Loucy (cell line): ENCODE results near the gene AFF2.

Experiments used
- H2AFZ ChIP-seq: fragments of 200-600 bp; sonication (generic); 2 replicates; pipeline ENCODE4 v1.6.0; 2016; ENCODE audit warnings: antibody characterized with exemption, mild to moderate bottlenecking, low read length, moderate library complexity
- H3F3A ChIP-seq: fragments of 200-600 bp; 2 replicates; pipeline ENCODE4 v1.6.0; 2016; ENCODE audit warnings: antibody characterized with exemption, low read depth, mild to moderate bottlenecking
- H3K27me3 ChIP-seq: fragments of 200-600 bp; sonication (generic); 2 replicates; pipeline ENCODE4 v1.6.1; 2014; ENCODE audit warnings: low read length, mild to moderate bottlenecking; ENCODE audit not compliant: insufficient read depth, poor library complexity, severe bottlenecking
- H3K36me3 ChIP-seq: fragments of 200-600 bp; sonication (generic); 2 replicates; pipeline ENCODE4 v1.6.1; 2016; ENCODE audit warnings: low read length; ENCODE audit not compliant: insufficient read depth
- H3K4me1 ChIP-seq: fragments of 200-600 bp; sonication (generic); 2 replicates; pipeline ENCODE4 v1.5.1; 2014; ENCODE audit warnings: low read length, mild to moderate bottlenecking; ENCODE audit not compliant: insufficient read depth, poor library complexity, severe bottlenecking
- H3K4me2 ChIP-seq: fragments of 200-600 bp; sonication (generic); 2 replicates; pipeline ENCODE4 v1.6.0; 2014; ENCODE audit warnings: antibody characterized with exemption, low read length, low read depth, mild to moderate bottlenecking; ENCODE audit not compliant: poor library complexity, severe bottlenecking
- H3K4me3 ChIP-seq: fragments of 200-600 bp; sonication (generic); 2 replicates; pipeline ENCODE4 v1.5.1; 2014; ENCODE audit warnings: low read length, mild to moderate bottlenecking, mixed read lengths; ENCODE audit not compliant: poor library complexity, severe bottlenecking
- H3K79me2 ChIP-seq: fragments of 200-600 bp; sonication (generic); 2 replicates; pipeline ENCODE4 v1.6.1; 2014; ENCODE audit warnings: low read length; ENCODE audit not compliant: insufficient read depth
- H3K9ac ChIP-seq: fragments of 200-600 bp; sonication (generic); 2 replicates; pipeline ENCODE4 v1.6.0; 2014; ENCODE audit warnings: mild to moderate bottlenecking, low read depth, low read length, moderate library complexity; ENCODE audit not compliant: poor library complexity, severe bottlenecking
- H3K9me2 ChIP-seq: fragments of 200-600 bp; sonication (generic); replicated peaks from 2 replicates; pipeline ENCODE4 v1.6.1; 2016; ENCODE audit warnings: low read depth, low read length, mixed read lengths
- H3K9me3 ChIP-seq: fragments of 200-600 bp; sonication (generic); 2 replicates; pipeline ENCODE4 v1.6.1; 2014; ENCODE audit warnings: mild to moderate bottlenecking, antibody characterized with exemption, low read length, low read depth; ENCODE audit not compliant: insufficient read depth
- H4K20me1 ChIP-seq: fragments of 200-600 bp; sonication (generic); 2 replicates; pipeline ENCODE4 v1.6.0; 2014; ENCODE audit warnings: antibody characterized with exemption, low read length, mild to moderate bottlenecking; ENCODE audit not compliant: insufficient read depth, poor library complexity, severe bottlenecking
- EZH2phosphoT487 ChIP-seq: fragments of 200-600 bp; IDR thresholded peaks from 2 replicates; pipeline ENCODE4 v1.6.1; 2018; ENCODE audit warnings: antibody characterized with exemption, mild to moderate bottlenecking, moderate library complexity, borderline replicate concordance
- TF ChIP-seq, protein P1 (sequence below): fragments of 200-600 bp; sonication (generic); conservative IDR thresholded peaks from 2 replicates; pipeline ENCODE4 v1.5.1; 2014; ENCODE audit warnings: mild to moderate bottlenecking, antibody characterized with exemption, low read length

Gene AFF2

DNA sequence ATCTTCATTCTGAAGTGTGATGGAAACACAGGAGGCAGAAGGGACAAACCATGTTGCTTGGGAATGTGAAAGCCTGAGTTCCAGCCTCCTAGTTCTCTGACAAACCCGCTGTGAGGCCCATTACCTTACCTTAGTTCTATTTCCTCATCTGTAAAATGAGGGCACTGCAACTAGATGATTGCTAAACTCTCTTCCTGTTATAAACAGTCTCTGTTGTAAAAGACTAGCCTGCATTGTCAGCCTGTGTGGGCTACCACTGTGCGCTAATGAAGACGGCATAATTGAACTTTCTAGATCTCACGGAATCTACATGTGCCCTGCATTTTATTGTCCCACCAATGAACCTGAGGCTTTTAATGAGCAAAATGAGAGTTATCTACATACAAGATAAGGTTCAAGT lies 147.2 kb downstream of the AFF2 start:
- Histone ChIP-seq H2AFZ (no peak overlapping the region), H3K79me2 (peaks cover 60% of the 10 kb centered on the region), H3K4me2 (peak overlapping the region; percentile 78), H3F3A (0 out of 2 replicates have a peak, but pooled peaks cover 2% of the 10 kb centered on the region), H3K27me3 (no peaks in the 10 kb centered on the region), H3K9ac (no peak overlapping the region), H3K9me2 (no peaks in the 10 kb centered on the region), H3K36me3 (peaks cover 7% of the 10 kb centered on the region; the same call in 1 of the 2 replicates), H3K9me3 (no peaks in the 10 kb centered on the region), H3K4me3 (peak overlapping the region; percentile 40), H4K20me1 (peaks cover 9% of the 10 kb centered on the region), H3K4me1 (peaks cover 36% of the 10 kb centered on the region)
- TF ChIP-seq EZH2phosphoT487: no peak
- TF ChIP-seq, protein P1, sequence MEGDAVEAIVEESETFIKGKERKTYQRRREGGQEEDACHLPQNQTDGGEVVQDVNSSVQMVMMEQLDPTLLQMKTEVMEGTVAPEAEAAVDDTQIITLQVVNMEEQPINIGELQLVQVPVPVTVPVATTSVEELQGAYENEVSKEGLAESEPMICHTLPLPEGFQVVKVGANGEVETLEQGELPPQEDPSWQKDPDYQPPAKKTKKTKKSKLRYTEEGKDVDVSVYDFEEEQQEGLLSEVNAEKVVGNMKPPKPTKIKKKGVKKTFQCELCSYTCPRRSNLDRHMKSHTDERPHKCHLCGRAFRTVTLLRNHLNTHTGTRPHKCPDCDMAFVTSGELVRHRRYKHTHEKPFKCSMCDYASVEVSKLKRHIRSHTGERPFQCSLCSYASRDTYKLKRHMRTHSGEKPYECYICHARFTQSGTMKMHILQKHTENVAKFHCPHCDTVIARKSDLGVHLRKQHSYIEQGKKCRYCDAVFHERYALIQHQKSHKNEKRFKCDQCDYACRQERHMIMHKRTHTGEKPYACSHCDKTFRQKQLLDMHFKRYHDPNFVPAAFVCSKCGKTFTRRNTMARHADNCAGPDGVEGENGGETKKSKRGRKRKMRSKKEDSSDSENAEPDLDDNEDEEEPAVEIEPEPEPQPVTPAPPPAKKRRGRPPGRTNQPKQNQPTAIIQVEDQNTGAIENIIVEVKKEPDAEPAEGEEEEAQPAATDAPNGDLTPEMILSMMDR: no peak

GRCh38 chrX:148649145-148649795 lies 148.9 kb downstream of the AFF2 start:
- Histone ChIP-seq H3K9me2 (no peaks in the 10 kb centered on the region), H3K79me2 (peaks cover 48% of the 10 kb centered on the region), H3K4me1 (peaks cover 41% of the 10 kb centered on the region)

GRCh38 chrX:148658115-148658730 lies 157.8 kb downstream of the AFF2 start:
- H2AFZ ChIP-seq: no peak overlapping the region
- H3K27me3 ChIP-seq: no peaks in the 10 kb centered on the region
- no peaks in the 10 kb centered on the region for H3K9me2 ChIP-seq
- H3F3A ChIP-seq: no peaks in the 10 kb centered on the region
- TF ChIP-seq, protein P1: no peak
- no peak for TF ChIP-seq EZH2phosphoT487
- no peak overlapping the region for H3K9ac ChIP-seq
- peaks cover 28% of the 10 kb centered on the region for H3K79me2 ChIP-seq
- peaks cover 24% of the 10 kb centered on the region; the same call in 1 of the 2 replicates for H3K36me3 ChIP-seq
- H3K9me3 ChIP-seq: no peaks in the 10 kb centered on the region
- peaks cover 16% of the 10 kb centered on the region for H3K4me1 ChIP-seq
- H4K20me1 ChIP-seq: peaks cover 3% of the 10 kb centered on the region
- H3K4me3 ChIP-seq: no peak overlapping the region
- H3K4me2 ChIP-seq: no peak overlapping the region

More at GRCh38 chrX:148649145-148649795, 148.9 kb downstream of the AFF2 start:
- H2AFZ ChIP-seq: no peak overlapping the region
- H3K9me3 ChIP-seq: no peaks in the 10 kb centered on the region
- H3K36me3 ChIP-seq: peaks cover 21% of the 10 kb centered on the region; the same call in 1 of the 2 replicates
- H3F3A ChIP-seq: 0 out of 2 replicates have a peak, but pooled peaks cover 2% of the 10 kb centered on the region
- TF ChIP-seq EZH2phosphoT487: no peak
- TF ChIP-seq, protein P1: no peak
- H4K20me1 ChIP-seq: peaks cover 9% of the 10 kb centered on the region
- no peaks in the 10 kb centered on the region for H3K27me3 ChIP-seq
- H3K4me2 ChIP-seq: no peak overlapping the region
- H3K4me3 ChIP-seq: no peak overlapping the region
- H3K9ac ChIP-seq: no peak overlapping the region
